Type B pancreatic cell (in vitro differentiated cells): Measurements from ENCODE around the gene ZDHHC1. TPM values are rescaled to one million over a fixed set of nuclear protein-coding genes. Genes with fewer than 3 reads are reported as not detected.

ENCODE experiments used
- DNase-seq: peaks from one replicate; pipeline ENCODE4 v3.0.0; 2021; ENCODE audit warnings: mixed read lengths; ENCODE audit not compliant: unreplicated experiment; ENCODE audit errors: extremely low spot score
- H3K27ac Mint-ChIP-seq: 2 replicates; pipeline ENCODE4 v1.8.0; 2021; ENCODE audit warnings: mild to moderate bottlenecking, mixed read lengths
- H3K27me3 Mint-ChIP-seq: 2 replicates; pipeline ENCODE4 v1.8.0; 2021; ENCODE audit warnings: mixed read lengths
- H3K36me3 Mint-ChIP-seq: 2 replicates; pipeline ENCODE4 v1.8.0; 2021; ENCODE audit warnings: mixed read lengths
- H3K4me1 Mint-ChIP-seq: one replicate; pipeline ENCODE4 v1.8.0; 2021; ENCODE audit warnings: mixed read lengths; ENCODE audit not compliant: unreplicated experiment
- H3K4me3 Mint-ChIP-seq: 2 replicates; pipeline ENCODE4 v1.8.0; 2021; ENCODE audit warnings: mild to moderate bottlenecking, mixed read lengths
- H3K9me3 Mint-ChIP-seq: 2 replicates; pipeline ENCODE4 v1.8.0; 2021; ENCODE audit warnings: mixed read lengths
- total RNA-seq: library from RNA; stranded (reverse); gene quantifications from 2 replicates; pipeline ENCODE4 v1.2.1, GENCODE V29; 2021; ENCODE audit warnings: low replicate concordance
- TF ChIP-seq, protein P1 (sequence below): fragments of 200-600 bp; sonication (generic); conservative IDR thresholded peaks from 2 replicates; pipeline ENCODE4 v1.5.0; 2021; ENCODE audit warnings: antibody characterized with exemption, mild to moderate bottlenecking

The ZDHHC1 gene
- total RNA-seq, 1 donor from 2014 or later, result 11.3 TPM

DNA sequence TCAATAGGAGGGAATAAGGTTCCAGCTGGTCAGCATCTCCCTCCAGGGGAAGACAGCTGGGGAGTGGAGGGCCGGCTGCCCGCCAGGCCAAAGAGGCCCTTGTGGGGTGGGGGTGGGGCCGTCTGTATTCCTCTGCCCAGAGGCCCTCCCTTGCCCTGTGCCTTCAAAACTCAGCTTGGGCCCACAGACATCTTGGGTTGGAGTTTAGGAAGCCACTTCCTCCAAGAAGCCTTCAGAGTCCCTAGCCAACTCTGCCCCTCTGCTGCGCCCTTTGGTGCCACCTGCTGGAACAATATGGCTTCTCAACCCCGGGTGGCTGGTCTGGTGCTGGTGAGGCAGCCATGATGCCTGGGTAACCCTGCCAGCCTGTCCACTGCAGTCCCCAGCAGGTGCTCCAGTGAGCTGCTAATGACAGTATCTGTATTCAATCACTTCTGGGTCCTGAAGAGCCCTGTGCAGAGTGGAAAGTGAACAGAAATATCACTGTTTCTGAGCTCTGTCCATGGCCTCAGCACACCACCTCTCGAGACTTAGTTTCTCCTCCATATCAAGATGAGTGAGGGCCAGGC is 31.3 kb upstream of the ZDHHC1 start:
- H3K4me3 Mint-ChIP-seq, result no peak overlapping the region
- no peaks in the 10 kb centered on the region for H3K27me3 Mint-ChIP-seq
- DNase-seq, result no peak
- no peaks in the 10 kb centered on the region for H3K9me3 Mint-ChIP-seq
- no peak overlapping the region for H3K27ac Mint-ChIP-seq
- H3K4me1 Mint-ChIP-seq, result peaks cover 7% of the 10 kb centered on the region
- H3K36me3 Mint-ChIP-seq, result peaks cover 5% of the 10 kb centered on the region
- TF ChIP-seq, protein P1, sequence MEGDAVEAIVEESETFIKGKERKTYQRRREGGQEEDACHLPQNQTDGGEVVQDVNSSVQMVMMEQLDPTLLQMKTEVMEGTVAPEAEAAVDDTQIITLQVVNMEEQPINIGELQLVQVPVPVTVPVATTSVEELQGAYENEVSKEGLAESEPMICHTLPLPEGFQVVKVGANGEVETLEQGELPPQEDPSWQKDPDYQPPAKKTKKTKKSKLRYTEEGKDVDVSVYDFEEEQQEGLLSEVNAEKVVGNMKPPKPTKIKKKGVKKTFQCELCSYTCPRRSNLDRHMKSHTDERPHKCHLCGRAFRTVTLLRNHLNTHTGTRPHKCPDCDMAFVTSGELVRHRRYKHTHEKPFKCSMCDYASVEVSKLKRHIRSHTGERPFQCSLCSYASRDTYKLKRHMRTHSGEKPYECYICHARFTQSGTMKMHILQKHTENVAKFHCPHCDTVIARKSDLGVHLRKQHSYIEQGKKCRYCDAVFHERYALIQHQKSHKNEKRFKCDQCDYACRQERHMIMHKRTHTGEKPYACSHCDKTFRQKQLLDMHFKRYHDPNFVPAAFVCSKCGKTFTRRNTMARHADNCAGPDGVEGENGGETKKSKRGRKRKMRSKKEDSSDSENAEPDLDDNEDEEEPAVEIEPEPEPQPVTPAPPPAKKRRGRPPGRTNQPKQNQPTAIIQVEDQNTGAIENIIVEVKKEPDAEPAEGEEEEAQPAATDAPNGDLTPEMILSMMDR, result peak; percentile 55

DNA sequence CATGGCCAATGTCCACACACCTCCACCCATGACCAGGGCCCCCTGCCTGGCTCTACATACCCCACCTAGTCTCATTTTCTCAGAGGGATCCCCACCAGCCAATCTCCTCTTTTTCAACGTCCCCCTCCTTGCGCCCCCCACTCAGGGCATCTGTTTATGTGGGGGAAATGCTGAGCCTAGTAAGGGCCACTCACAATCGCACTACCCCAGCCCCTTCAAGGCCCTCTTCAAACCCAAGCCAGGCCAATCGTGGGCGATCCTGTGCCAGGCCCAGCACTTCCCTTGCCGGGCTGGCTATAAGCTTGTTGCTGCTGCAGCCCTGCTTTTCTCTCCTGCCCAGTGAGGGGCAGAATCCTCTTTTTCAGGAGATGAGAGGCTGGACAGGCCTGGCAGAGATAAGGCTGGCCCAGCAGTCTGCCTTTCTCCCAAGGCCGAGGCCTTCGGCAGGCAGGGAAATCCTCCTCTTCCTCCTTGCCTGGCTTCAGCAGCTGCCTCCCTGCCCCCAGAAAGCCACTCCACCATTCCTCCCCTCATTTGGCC is 30.8 kb upstream of the ZDHHC1 start:
- Mint-ChIP-seq H3K27me3 (no peaks in the 10 kb centered on the region), H3K4me3 (no peak overlapping the region), H3K4me1 (peaks cover 7% of the 10 kb centered on the region), H3K36me3 (peaks cover 5% of the 10 kb centered on the region), H3K9me3 (no peaks in the 10 kb centered on the region), H3K27ac (peak overlapping the region; percentile 72)
- TF ChIP-seq, protein P1, result no peak
- DNase-seq, result no peak

DNA sequence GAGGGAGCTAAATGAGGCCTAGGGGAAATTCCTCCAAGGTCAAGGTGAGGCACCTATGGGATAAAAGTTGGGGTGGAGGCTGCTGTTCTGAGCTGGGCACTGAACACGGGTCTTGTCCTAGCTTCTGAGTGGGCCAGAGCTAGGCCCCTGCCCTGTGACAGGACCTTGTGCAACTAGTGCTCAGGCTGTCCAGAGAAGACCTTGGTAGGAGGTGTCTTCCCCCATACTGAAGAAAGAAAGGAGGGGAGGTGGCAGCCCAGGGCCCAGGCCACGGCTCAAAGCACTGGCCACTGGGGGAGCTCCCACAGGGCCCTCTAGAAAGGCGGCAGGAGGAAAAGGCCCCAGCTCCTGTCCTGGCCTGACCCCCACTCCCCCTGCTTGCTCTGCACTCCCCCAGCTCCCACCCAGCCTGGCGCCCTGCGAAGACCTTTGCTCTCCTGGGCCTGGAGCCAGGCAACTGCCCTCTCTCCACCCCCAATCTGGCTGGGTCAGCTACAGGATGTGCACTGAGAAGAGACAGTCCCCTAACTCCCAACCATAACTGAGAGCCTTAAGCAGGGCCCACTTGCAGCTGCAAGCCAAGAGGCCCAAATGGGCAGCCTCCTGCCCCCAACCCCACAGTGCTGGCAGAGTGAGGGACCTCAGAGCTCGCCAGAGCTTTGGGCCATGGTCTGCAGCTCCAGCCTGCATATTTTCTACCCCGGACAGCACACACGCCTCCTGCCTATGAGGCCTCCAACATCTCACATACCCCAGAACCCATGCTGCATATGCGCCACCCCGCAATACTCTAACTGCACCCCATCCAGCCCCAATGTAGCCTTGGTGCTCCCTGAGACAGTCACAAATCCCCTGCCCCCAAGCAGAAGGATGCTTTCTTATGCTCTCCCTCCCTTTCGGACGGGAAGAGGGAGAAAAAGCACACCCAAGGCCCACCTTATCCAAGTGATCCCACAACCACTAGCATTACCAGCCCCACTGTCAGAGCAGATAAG is 29.9 kb upstream of the ZDHHC1 start:
- DNase-seq, result no peak
- peak overlapping the region; percentile 72 for H3K27ac Mint-ChIP-seq
- TF ChIP-seq, protein P1, result no peak
- H3K4me1 Mint-ChIP-seq, result peaks cover 13% of the 10 kb centered on the region
- no peak overlapping the region for H3K4me3 Mint-ChIP-seq
- peaks cover 5% of the 10 kb centered on the region for H3K36me3 Mint-ChIP-seq
- no peaks in the 10 kb centered on the region for H3K27me3 Mint-ChIP-seq
- no peaks in the 10 kb centered on the region for H3K9me3 Mint-ChIP-seq

DNA sequence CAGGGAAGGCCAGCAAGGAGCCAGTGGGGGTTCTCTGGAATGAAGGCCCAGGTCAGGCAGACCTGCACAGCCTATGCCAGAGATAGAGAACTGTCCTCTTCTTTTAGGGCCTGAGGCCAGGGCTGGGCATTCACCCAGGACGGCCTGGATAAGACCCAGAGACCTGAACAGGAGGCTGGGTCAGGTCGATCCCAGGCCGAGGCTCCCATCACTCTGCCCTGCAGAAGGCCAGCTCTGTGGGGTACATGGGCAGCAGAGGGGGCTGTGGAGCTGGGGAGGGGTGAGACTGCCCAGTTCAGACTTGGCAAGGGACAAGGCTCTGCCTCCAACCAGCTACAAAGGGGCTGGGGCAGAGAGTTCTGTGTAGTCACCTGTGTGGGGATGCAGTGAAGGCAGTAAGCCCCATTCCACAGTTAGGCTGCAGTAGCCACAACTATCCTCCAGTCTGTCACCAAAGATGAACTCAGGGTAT is 29.2 kb upstream of the ZDHHC1 start:
- Mint-ChIP-seq H3K9me3 (no peaks in the 10 kb centered on the region), H3K36me3 (peaks cover 5% of the 10 kb centered on the region), H3K4me1 (peaks cover 13% of the 10 kb centered on the region), H3K27me3 (no peaks in the 10 kb centered on the region), H3K4me3 (no peak overlapping the region), H3K27ac (no peak overlapping the region)
- TF ChIP-seq, protein P1, result no peak
- DNase-seq, result no peak

DNA sequence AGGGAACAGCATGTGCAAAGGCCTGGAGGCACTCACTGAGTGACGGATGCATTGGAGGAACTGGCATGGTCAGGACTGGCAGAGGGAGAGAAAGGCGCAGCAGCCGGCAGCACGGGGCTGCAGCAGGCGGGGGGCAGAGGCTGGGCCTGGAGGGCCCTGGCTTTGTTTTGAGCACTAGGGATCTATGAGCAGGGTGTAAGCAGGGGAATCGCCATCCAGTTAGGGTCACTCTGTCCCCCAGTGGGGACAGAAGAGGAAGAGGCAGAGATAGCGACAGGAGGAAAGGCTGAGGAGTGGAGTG is 28.8 kb upstream of the ZDHHC1 start:
- Mint-ChIP-seq H3K27ac (no peak overlapping the region), H3K36me3 (peaks cover 5% of the 10 kb centered on the region), H3K4me3 (no peak overlapping the region), H3K27me3 (no peaks in the 10 kb centered on the region), H3K4me1 (peaks cover 13% of the 10 kb centered on the region), H3K9me3 (no peaks in the 10 kb centered on the region)
- no peak for DNase-seq
- TF ChIP-seq, protein P1, result no peak
